ENCODE results near the gene SH2D5. TPM values are rescaled to one million over a fixed set of nuclear protein-coding genes. Genes with fewer than 3 reads are reported as not detected.
A peak's percentile ranks its signal among the peaks of the same experiment; 100 is the strongest.

SH2D5 gene
- polyA plus RNA-seq, 3 donors = not detected

- peaks cover 0 to 3% of the 10 kb centered on the region in 2 donors for H3K36me3 Mint-ChIP-seq
- TF ChIP-seq CTCF (IDR thresholded peaks at IDR 0.05) = no peak
- Histone ChIP-seq H3K27ac (ENCODE audit: low read depth in 1 of 2, low read length in 2 of 2) (no peak overlapping the region), H3K9me3 (replicated peaks in 1 of 2; ENCODE audit: control insufficient read depth in 1 of 2, insufficient read depth in 1 of 2, low read length in 2 of 2) (no peaks in the 10 kb centered on the region), H3K36me3 (replicated peaks in 1 of 2; ENCODE audit: control insufficient read depth in 1 of 2, insufficient read depth in 2 of 2, low read length in 2 of 2) (no peaks in the 10 kb centered on the region), H4K20me1 (ENCODE audit: insufficient read depth, low read length) (no peaks in the 10 kb centered on the region), H3K4me1 (ENCODE audit: control insufficient read depth in 1 of 2, insufficient read depth in 2 of 2, low read length in 2 of 2) (peaks cover 40 to 46% of the 10 kb centered on the region in 2 donors), H3K79me2 (ENCODE audit: insufficient read depth, low read length) (peaks cover 6% of the 10 kb centered on the region), H3K9ac (ENCODE audit: insufficient read depth, low read length, poor library complexity, severe bottlenecking) (no peak overlapping the region), H3K4me2 (replicated peaks; ENCODE audit: extremely low read depth, low read length, poor library complexity, severe bottlenecking) (no peak overlapping the region), H3K4me3 (replicated peaks in 1 of 3; ENCODE audit: low read depth in 2 of 3, low read length in 3 of 3) (no peak overlapping the region), H3K27me3 (ENCODE audit: control insufficient read depth in 2 of 2, insufficient read depth in 2 of 2, low read length in 2 of 2) (no peaks in the 10 kb centered on the region), H2AFZ (ENCODE audit: insufficient read depth, low read depth, low read length, poor library complexity, severe bottlenecking) (peak overlapping the region; percentile 56)
- no peak overlapping the region for H3K4me3 Mint-ChIP-seq
- 96% methylated on average over 5 of the region's 10 CpGs for WGBS (ENCODE audit: insufficient coverage)
- DNase-seq = no peak
- H3K27ac Mint-ChIP-seq = peak overlapping the region in 1 of 7 donors; percentile 15
- peaks cover 0 to 1% (median 1%) of the 10 kb centered on the region in 3 donors for H3K27me3 Mint-ChIP-seq (ENCODE audit: low read depth in 3 of 3)
- intact Hi-C loops (cut with micrococcal nuclease) = no loop called here
- no peaks in the 10 kb centered on the region for H3K9me3 Mint-ChIP-seq
- H3K4me1 Mint-ChIP-seq = peaks cover 49% of the 10 kb centered on the region
Measured at GRCh38 chr1:20683614-20684013, 48.9 kb downstream of the SH2D5 start.

GRCh38 chr1:20682571-20683236 is 49.8 kb downstream of the SH2D5 start:
- Mint-ChIP-seq H3K36me3 (peaks cover 1 to 7% of the 10 kb centered on the region in 2 donors), H3K9me3 (peaks cover 0 to 6% (median 2%) of the 10 kb centered on the region in 7 donors), H3K4me1 (peaks cover 53% of the 10 kb centered on the region), H3K27me3 (ENCODE audit: low read depth in 3 of 3) (peaks cover 0 to 1% (median 1%) of the 10 kb centered on the region in 3 donors), H3K4me3 (peak overlapping the region; percentile 56 to 77), H3K27ac (peak overlapping the region in 1 of 7 donors; percentile 1)
- Histone ChIP-seq H3K36me3 (replicated peaks in 1 of 2; ENCODE audit: control insufficient read depth in 1 of 2, insufficient read depth in 2 of 2, low read length in 2 of 2) (no peaks in the 10 kb centered on the region), H3K4me1 (ENCODE audit: control insufficient read depth in 1 of 2, insufficient read depth in 2 of 2, low read length in 2 of 2) (peaks cover 44 to 49% of the 10 kb centered on the region in 2 donors), H3K4me3 (replicated peaks in 1 of 3; ENCODE audit: low read depth in 2 of 3, low read length in 3 of 3) (peak overlapping the region in 1 of 3 experiments; percentile 41), H3K9ac (ENCODE audit: insufficient read depth, low read length, poor library complexity, severe bottlenecking) (peak overlapping the region; percentile 25), H3K27ac (ENCODE audit: low read depth in 1 of 2, low read length in 2 of 2) (no peak overlapping the region), H4K20me1 (ENCODE audit: insufficient read depth, low read length) (no peaks in the 10 kb centered on the region), H3K4me2 (replicated peaks; ENCODE audit: extremely low read depth, low read length, poor library complexity, severe bottlenecking) (peak overlapping the region; percentile 43), H3K79me2 (ENCODE audit: insufficient read depth, low read length) (peaks cover 6% of the 10 kb centered on the region), H3K27me3 (ENCODE audit: control insufficient read depth in 2 of 2, insufficient read depth in 2 of 2, low read length in 2 of 2) (no peaks in the 10 kb centered on the region), H2AFZ (ENCODE audit: insufficient read depth, low read depth, low read length, poor library complexity, severe bottlenecking) (peak overlapping the region; percentile 63), H3K9me3 (replicated peaks in 1 of 2; ENCODE audit: control insufficient read depth in 1 of 2, insufficient read depth in 1 of 2, low read length in 2 of 2) (peaks cover 0 to 3% of the 10 kb centered on the region in 2 donors)
- peak; percentile 39 to 55 (median 51) for DNase-seq
- intact Hi-C loops (cut with micrococcal nuclease) = no loop called here
- no peak for TF ChIP-seq CTCF (IDR thresholded peaks at IDR 0.05)
- WGBS (ENCODE audit: insufficient coverage) = 28% methylated on average over 23 of the region's 24 CpGs

Data from CD14-positive monocyte (primary cell).